GM18520 (cell line): ENCODE measurements around the gene C10orf53.
"Not testable (repeated sequence)": the region's sequence is repeated elsewhere in the genome, so short reads cannot be mapped to it uniquely, and the experiment has no call there.

Experiments used
- ATAC-seq: cut with Tn5 transposase; IDR thresholded peaks from one replicate; pipeline ENCODE4 v1.9.1; 2021; ENCODE audit not compliant: unreplicated experiment

The C10orf53 gene

DNA sequence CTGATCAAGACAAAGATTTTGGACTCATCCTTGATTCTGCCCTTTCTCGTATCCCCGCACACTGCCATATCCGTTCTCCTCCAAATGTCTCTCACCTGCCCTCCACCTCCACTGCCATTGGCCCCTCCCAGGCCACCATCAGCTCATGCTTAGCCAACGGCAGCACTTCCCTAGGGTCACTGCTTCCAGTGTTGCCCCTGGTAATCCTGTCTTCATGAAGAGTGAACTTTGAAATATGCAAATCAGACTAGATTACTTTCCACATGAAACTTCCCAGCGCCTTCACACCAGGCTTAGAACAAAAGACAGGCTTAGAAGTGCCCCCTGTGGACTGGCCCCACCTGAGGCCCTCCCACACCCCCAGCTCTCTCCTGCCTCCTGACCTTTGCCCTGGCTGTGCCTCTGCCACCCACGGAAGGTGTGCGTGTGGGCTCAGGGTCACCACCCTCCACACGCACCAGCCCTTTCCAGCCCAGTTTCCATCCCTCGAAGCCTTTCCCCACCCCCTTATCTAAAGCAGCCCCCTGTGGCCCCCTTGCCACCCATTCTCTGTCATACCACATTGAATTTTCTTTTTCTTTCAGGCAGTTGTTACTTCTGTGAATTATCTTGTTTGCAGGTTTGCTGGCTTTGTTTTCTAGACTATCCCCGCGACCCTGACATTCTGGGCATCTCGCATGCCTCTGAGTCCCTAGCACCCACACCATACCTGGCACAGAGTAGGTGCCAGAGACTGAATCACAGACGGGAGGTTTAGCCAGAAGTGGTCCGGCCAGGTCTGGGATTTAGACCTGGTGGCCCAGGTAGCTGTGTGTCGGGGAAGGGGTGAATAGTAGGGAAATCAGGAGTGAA lies 26.8 kb upstream of the C10orf53 start:
- no peak for ATAC-seq

DNA sequence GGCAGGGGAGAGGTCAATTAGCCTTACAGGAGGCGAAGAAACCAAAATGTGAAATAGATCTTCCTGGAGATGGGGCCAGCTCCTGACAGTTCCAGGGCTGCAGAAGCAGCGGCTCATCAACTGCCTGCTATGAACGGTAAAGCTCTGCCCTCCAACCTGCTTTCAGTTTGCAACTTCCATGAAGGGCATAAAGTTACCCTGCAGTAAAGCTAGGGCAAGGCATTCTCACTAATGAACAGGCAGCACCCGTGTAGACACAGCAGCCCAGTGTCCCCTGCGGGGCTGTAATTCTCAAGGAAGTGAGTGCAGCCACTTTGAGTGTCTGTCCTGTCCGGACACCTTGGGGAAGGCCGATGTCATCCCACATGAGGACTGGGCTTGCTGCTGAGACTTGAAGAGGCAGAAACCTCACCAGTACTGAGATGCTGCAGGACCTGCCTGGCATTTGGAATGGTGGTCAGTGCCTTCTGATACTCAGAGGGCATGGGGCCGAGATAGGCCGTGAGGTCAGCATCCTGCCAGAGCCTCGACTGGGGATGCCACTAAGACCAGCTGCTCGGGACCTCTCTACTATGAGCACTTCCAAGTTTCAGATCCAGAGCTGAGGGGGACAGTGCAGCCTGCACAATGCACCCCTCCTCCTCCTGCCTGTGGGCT lies 26.1 kb upstream of the C10orf53 start:
- ATAC-seq = no peak

DNA sequence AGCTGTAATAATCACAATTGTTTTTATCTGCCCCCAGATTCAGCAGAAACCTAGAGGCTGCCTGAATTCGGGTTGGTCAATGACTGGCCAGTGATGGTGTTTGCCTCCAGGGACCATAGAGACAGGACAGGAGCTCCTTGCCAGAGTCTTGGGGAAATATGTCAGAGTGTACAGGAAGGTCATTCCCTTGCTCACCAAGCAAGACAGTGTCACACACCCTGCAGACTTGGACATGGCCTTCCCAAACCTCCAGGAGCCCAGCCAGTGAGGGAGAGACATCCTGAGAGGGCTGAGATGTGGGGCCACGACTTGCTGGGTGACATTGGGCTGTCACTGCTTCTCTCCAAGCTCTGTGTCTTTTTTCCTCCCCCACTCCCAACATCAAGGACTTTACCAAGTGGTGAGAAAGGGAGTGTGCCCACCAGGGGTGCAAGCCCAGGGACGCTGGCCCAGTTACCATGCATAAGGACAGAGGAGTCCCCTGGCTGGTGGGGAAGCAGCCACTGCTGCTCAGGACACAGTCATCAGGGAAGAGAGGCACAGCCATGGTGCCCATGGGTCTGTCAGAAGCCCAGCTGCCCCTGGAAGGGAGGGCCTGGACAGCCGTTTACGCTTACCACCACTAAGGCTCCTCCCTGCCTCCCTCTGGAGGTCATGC lies 25.3 kb upstream of the C10orf53 start:
- no peak for ATAC-seq

DNA sequence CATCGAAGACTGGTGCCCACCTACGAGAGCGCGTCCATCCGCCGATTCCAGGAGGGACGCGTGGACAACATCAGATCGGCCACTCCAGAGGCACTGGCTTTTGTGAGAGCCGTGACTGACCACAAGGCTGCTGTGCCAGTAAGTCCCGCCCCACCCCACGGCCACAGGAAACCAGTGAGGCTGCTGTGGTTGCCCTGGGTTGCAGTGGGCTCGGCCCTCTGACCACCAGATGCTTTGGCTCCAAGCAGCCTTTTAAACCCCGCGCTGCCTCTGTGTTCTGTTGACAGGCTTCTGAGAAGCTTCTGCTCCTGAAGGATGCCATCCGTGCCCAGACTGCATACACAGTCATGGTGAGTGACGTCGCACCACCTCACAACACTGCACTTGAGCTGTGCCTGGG lies 24.4 kb upstream of the C10orf53 start:
- no peak for ATAC-seq

DNA sequence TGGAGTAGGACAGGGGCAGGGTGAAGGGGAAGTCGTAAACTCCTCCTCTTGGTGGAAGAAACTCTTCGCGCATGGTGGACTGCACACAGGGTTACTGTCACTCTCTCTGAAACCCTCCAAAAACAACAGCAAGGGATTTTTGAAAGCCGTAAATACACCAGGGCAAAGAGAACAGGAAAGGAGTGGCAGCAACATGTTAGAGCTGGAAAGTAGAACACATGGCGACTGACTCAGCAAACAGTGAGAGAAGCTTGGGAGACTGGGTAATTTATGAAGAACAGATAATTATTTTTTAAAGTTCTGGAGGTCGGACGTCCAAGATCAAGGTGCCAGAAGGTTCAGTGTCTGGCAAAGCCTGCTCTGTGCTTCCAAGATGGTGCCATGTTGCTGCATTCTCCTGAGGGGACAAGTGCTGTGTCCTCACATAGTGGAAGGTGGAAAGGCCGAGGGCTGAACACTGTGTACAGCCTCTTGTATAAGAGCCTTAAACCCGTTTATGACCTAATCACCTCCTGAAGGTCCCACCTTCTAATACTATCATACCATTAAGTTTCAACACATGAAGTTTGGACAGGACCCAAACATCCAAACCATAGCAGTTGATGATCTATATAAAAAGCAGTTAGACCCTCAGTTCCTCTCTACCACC lies 22.5 kb upstream of the C10orf53 start:
- no peak for ATAC-seq

DNA sequence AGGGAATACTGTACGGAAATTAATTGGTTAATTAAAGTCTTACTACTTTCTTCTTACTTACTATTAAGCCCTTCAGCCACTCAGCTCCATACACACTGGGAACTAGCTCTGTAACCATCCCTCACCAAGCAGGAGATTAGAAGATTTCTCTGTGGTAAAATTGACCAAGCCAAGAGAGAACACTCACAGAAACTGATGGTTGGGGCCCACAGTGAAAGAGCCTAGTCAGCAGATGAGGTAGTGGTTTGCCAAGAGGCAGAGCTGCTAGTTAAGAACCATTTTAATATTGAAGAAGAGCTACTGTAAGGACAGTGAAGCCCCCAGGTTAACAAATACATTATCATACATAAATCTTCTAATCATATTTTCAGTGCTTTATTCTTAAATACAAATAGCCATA lies 21.8 kb upstream of the C10orf53 start:
- ATAC-seq = no peak

DNA sequence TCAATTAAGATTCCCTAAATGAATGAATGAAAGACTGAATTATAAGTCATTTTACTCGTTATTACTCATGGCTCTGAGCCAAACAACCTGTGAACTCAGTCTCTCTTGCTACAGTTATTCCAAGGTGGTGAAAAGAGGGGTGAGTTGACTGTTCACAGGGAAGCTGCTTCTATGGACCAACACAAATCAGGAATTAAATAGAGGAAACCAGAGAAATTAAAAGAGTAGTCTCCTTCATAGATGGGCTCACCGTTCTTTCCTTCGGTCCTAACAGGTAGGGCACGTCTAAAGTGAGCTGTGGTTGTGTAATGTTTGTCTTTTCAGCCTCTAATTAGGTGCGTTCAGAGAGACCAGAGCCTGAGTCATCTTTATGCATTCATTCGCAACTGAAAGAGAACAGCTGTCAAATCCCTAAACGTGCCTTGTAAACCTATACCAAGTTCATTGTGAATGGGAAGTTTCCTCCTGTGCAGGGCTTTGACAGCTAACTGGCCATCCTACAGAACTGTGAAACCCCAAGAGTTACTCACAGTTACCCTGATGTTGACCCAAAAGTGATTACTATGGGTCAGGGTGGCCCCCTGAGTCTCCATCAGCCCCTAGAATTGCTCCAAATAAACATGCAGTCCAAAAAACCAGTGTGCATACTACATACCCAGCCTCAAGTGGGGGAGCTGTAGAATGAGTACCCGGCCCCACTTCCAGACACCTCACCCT lies 18.2 kb upstream of the C10orf53 start:
- no peak for ATAC-seq

DNA sequence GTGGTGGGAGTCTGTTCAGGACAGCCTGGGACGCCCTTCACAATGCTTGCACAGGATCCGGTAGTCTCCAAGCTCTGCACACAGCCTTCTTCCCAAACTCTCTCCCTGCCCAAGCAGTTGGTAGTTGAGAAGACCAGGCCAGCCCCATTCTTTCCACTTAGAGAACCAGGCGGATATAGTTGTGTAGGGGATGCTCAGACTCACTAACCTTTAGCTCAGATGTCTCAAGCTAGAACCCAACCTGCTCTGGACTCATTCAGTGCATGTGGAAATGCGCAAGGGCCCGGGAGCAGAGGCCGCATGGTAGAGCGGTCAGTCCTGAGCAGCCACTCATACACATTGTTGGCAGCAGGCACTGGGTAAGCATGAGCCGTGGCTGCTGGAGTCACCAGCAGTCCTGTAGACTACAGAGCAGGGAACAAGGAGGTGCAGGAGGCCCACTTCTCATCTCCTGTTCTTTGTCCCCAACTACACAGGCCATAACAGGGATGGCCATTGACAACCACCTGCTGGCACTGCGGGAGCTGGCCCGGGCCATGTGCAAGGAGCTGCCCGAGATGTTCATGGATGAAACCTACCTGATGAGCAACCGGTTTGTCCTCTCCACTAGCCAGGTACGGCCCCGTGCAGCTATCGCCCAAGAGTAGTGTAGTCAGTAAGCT lies 17.2 kb upstream of the C10orf53 start:
- ATAC-seq = no peak

DNA sequence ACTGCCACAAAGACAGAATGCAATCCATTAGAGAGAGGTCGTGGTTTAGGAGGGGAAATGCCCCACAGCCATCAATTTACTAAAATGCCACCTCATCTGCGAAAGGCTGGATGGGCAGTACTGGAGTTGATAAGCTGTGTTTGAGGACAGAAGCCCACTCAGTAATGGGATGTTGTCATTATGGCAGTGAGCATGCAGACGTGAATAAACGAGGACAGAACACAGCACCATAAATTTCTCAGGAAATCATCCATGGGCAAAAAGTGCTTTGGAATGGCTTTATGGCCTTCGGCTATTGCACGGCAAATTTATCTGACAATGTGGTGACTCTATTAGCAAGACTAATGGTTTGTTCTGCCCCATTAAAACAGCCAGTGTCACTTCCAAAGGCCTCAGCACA lies 15.9 kb upstream of the C10orf53 start:
- ATAC-seq = no peak

DNA sequence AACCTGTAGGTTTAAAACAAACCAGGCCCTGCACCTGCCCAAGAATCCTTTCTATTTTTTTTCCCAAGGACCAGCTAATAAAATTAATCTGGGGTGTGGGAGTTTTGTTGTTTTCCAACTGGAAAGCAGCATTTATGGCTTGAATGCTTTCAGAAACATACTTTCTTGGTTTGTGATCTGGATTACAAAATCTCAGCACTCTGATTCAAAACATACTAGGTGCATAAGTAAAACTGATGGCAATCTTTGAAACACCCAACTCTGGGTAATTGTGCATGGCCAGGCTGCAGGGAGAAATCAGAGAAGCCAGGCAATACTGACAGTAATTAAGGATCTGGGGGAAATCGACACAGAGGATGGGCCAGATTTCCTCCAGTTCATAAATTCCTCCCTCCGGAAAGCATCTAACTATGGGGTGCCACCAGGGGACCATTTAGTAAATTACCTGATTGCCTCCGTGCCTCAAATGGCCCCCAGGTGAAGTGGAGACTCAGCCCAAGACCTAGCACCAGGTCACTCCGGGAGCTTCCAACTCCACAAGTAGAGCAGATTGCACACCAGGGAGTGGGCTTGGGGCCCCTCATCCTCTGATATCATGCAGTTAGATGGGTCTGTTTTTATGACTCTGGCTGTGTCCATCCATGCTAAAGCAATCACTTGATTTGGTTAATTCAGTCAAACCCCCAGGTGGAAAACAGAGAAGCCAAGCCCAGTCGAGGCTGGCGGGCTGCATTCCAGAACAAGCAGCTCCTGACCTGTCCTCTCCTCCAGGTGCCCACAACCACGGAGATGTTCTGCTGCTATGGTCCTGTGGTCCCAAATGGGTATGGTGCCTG lies 15.2 kb upstream of the C10orf53 start:
- ATAC-seq = no peak

DNA sequence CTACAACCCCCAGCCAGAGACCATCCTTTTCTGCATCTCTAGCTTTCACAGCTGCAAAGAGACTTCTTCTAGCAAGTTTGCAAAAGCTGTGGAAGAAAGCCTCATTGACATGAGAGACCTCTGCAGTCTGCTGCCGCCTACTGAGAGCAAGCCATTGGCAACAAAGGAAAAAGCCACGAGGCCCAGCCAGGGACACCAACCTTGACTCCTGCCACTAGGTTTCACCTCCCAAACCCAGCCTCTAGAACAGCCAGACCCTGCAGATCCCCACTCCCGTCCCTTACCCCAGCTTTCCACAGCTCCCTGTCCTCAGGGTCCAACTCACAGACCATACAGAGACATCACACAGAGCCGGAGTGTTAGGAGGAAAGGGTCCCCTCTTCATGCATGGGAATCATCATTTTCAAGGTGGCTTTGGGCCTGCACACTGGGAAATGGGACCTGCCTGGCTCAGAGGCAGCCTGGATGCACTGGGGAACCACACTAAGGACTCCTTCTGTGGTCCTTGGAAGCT lies 14.6 kb upstream of the C10orf53 start:
- ATAC-seq = no peak

DNA sequence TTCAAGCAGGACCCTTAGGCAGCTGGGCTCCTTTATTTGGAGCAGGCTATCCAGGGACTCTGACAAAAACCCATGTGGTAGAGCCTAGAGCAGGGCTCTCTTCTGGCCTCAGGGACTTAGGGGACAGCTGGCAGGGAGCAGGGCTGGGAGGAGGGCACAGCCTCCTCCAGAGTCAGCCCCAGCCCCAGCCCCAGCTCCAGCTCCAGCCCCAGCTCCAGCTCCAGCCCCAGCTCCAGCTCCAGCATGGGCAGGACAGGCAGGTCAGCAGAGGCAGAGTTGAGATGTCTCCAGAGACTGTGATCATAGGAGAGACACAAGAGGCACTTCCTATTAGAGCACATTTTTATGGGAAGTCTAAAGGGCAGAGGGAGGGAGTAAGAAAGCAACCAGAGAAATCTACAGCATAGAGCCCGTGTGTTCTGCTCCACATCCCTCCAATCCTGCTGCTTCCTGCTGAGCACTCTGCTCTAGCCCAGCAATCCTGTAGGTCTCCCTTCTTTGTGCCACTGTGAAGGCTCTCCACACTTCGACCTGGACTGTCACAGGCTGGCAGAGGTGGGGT lies 13.3 kb upstream of the C10orf53 start:
- ATAC-seq = no peak

DNA sequence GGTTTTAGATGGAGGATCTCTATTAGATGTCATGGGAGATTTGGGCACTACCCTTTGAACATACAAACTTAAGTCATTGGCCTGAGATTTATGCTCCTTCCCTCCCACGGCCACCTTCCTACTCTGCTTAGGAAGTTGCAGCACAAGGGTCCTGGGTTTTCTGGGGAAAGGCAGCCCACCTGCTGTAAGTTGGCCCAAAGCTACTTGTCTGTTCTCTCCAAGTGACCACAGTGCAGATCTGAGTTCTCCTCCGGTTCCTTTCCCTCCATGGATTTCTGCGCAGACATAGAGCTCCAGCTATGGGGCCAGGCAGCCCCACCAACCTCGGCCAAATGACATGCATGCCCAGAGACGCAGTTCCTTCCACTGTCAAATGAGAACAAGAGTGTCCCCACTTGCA lies 12.8 kb upstream of the C10orf53 start:
- ATAC-seq = no peak

DNA sequence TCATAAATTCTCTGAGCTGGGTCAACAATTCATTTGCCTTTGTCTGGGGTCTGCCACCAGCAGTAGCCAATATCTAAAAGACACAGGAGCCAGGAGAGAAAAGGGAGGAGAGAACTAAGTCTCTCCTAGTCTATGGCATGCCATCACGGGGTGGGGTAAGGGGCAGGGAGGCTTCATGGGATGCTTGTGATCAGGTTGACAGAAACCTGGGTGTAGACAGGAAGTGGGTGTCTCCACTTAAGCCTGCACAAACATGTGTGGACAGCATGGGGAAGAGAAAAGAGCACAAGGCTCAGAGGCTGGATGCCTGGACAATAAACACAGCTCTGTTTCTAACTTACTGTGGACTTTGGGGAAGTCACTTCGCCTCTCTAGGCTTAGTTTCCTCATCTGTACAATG lies 11.5 kb upstream of the C10orf53 start:
- no peak for ATAC-seq

DNA sequence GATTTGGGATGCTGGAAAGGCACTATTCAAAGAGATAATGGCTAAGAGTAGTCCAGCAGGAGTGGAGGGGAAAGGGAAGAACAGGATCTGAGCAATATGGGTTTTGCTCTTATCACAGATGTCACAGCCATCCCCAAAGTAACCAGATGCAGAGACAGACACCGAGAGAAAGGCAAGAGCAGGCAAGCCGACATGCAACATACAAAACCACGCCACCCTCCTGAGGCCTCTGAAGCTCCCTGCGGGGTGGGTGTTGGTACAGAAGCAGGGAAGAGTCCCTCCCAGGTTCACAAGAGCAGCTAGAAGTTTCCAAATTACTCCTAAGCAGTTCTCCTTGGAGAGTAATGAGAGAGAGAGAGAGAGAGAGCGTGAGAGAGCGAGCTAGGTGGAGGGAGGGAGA lies 10.8 kb upstream of the C10orf53 start:
- no peak for ATAC-seq

DNA sequence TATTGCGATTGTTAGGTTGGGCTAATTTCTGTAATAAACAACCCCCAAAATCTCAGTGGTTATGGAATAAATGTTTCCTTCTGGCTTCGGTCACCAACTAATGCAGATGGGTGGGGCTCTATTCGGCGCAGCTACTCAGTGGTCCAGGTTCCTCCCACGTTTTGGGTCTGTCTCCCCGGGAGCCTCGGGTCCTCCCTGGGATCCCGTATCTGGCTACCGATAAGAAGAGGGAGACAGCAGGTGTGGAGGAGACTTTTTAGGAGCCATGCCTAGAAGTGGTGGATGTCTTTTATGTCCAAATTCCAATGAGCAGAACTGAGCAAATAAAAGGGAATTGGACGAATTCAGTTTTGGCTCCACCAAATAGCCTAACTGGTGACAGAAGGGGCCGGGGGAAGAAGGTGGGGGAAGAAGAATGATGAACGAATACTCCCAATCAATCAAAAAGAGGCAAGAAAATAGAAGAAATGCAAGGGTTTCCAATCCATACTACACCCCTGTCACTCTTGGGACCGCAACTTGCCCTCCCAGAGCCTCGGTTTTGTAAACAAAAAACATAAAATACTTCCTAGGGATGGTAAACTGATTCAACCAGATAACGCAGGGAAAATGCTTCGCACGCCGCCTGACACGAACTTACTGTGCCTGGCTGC lies 498 bp upstream of the C10orf53 start:
- ATAC-seq = no peak

DNA sequence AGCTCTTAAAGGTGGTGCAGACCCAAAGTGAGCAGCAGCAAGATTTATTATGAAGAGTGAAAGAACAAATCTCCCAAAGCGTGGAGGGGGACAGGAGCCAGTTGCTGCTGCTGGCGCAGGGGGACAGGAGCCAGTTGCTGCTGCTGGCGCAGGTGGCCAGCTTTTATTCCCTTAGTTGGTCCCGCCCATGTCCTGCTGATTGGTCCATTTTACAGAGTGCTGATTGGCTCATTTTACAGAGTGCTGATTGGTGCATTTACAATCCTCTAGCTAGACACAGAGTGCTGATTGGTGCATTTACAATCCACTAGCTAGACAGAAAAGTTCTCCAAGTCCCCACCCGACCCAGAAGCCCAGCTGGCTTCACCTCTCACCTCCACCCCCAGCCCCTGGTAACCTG lies 3.0 kb downstream of the C10orf53 start:
- not testable (repeated sequence) for ATAC-seq

DNA sequence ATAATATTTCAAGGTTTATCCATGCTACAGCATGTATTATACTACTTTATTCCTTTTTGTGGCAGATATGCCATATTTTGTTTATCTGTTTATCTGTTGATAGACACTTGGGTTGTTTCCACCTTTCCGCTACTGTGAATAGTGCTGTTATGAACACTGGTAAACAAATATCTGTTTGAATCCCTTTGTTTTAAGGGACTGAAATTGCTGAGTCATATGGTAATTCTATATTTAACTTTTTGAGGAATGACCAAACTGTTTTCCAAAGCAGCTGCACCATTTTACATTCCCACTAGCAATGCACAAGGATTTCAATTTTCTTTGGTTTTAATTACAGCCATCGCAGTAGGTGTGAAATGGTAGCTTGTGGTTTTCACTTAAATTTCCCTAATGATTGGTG lies 3.4 kb downstream of the C10orf53 start:
- ATAC-seq = no peak

DNA sequence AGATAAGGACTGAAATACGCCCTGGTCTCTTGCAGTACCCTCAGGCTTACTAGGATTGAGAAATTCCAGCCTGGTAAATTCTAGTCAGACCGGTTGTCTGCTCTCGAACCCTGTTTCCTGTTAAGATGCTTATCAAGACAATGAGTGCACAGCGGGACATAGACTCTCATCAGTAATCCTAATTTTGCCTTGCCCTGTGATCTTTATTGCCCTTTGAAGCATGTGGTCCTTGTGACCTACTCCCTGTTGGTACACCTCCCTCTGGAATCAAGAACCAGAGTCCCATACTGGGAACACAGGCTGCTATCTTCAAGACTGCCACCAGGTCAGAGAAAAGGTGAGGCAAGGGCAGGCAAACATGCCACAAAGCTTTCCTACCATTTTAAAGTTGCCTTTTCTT lies 7.2 kb downstream of the C10orf53 start:
- ATAC-seq = no peak
